Heart left ventricle (tissue), 16 donors: ENCODE measurements around the gene USP34. TPM values are rescaled to one million over a fixed set of nuclear protein-coding genes. Genes with fewer than 3 reads are reported as not detected.

ENCODE experiments used
- ATAC-seq, 4 donors: fragments of 200-7000 bp; cut with Tn5 transposase; one replicate each; pipeline ENCODE4 v1.9.1; 2020 to 2022; ENCODE audit warnings: moderate library complexity in 4 of 4, mild to moderate bottlenecking in 3 of 4, moderate number of reproducible peaks in 1 of 4
- DNase-seq, 5 donors: peaks; one replicate each; pipeline ENCODE4 v3.0.0-alpha.2; 2020
- H3K27ac ChIP-seq, 12 donors: fragments of 200-600 bp; sonication (generic) in 4 of 12; one replicate each; pipeline versions ENCODE4 v1.5.0 to v1.8.0; 2016 to 2022; ENCODE audit warnings: mild to moderate bottlenecking in 2 of 12
- H3K27me3 ChIP-seq, 9 donors: fragments of 200-600 bp; sonication (generic) in 2 of 9; one replicate each; pipeline versions ENCODE4 v1.5.1 to v1.8.0; 2016 to 2022; ENCODE audit warnings: mild to moderate bottlenecking in 3 of 9
- H3K36me3 ChIP-seq, 9 donors: fragments of 200-600 bp; sonication (generic) in 2 of 9; one replicate each; pipeline versions ENCODE4 v1.5.0 to v1.8.0; 2018 to 2022; ENCODE audit warnings: mild to moderate bottlenecking in 2 of 9
- H3K4me1 ChIP-seq, 12 donors: fragments of 200-600 bp; sonication (generic) in 4 of 12; one replicate each; pipeline versions ENCODE4 v1.5.0 to v1.8.0; 2016 to 2022; ENCODE audit warnings: mild to moderate bottlenecking in 3 of 12
- H3K4me3 ChIP-seq, 12 donors: fragments of 200-600 bp; sonication (generic) in 4 of 12; one replicate each; pipeline versions ENCODE4 v1.5.0 to v1.8.0; 2017 to 2022; ENCODE audit warnings: mild to moderate bottlenecking in 9 of 12, moderate library complexity in 4 of 12
- H3K9me3 ChIP-seq, 12 donors: fragments of 200-600 bp; sonication (generic) in 4 of 12; one replicate each; pipeline versions ENCODE4 v1.5.0 to v1.8.0; 2016 to 2022; ENCODE audit warnings: mild to moderate bottlenecking in 1 of 12
- POLR2A ChIP-seq, 2 donors: fragments of 450-650 bp; IDR thresholded peaks; one replicate each; pipeline ENCODE4 v1.6.1; 2017; ENCODE audit warnings: antibody characterized with exemption in 2 of 2, mild to moderate bottlenecking in 2 of 2, moderate library complexity in 2 of 2
- WGBS, 4 donors: extraction: QIAGEN DNeasy Blood & Tissue Kit in 2 of 4; methylation state at CpG; one replicate each; pipeline versions ENCODE4 v1.1.5 to v1.1.7; 2013 to 2018; 5-methylcytosine and 5-hydroxymethylcytosine counted together
- intact Hi-C, 10 donors: fragments of 100-400 bp; cut with DNase I; formaldehyde crosslinking; loops; one replicate each; pipeline versions ENCODE4 v1.11.1 to v1.14.2; 2022
- long read RNA-seq, 3 donors: library from polyadenylated mRNA; unstranded; transcript quantifications; one replicate each; pipeline ENCODE4 v2.0.0, GENCODE V29; 2020 to 2021
- polyA plus RNA-seq, 2 donors: library from polyadenylated mRNA; stranded (reverse); fragments of 200-250 nt; gene quantifications; one replicate each; pipeline ENCODE4 v1.2.3, GENCODE V29; 2013
- total RNA-seq, 9 donors: library from RNA; depleted of rRNA in 2 of 9; stranded (reverse); fragments of >200 nt in 2 of 9; fragmentation: NEBNext Ultra II Directional in 3 of 9; extraction: Animal tissue kit (Norgen Biotek cat#: 25700) in 3 of 9; gene quantifications; one replicate each; pipeline versions ENCODE4 v1.1.0 to v1.2.4, GENCODE V29; 2016 to 2023
- TF ChIP-seq, protein P1 (sequence below), 12 donors: fragments of 200-600 bp; sonication (generic) in 4 of 12; IDR thresholded peaks; one replicate each; pipeline versions ENCODE4 v1.5.0 to v1.8.0; 2018 to 2022; ENCODE audit warnings: antibody characterized with exemption in 12 of 12, mild to moderate bottlenecking in 5 of 12
- donor health status: ischemic (EF 13 %, LVEDD 7.1; RV severe dilation, severe dysfunction).
- donor health status: healthy with polysubstance abuse.
- donor health status: DM: no; HTN: yes; CAD: no.
- donor health status: DM: no; HTN: no; CAD: no.
- donor health status: ischemic (EF 25% LVEDD 6.9; RV normal size, moderate dysfunction).
- donor health status: ischemic (EF 25% LVEDD 5.7; RV mildly dilated, moderate dysfunction).
- donor health status: healthy.
- donor health status: DM: yes; HTN: yes; CAD: no.
- donor health status: ischemic (EF 35%, LVEDD 5.7; RV mildly dilated, moderate dysfunction).
- donor health status: nonischemic (EF 11% LVEDD 7.7; RV severe dilation, severe dysfunction).
- donor health status: DM: yes; HTN: yes; CAD: no.
- donor health status: PGD.
- donor health status: ischemic (EF 29% LVEDD 5.4; RV normal size, mild dysfunction).
- donor health status: nonischemic (EF 23%, LVEDD 6.1; RV moderate dilation, normal function).

USP34 gene
- 10 to 100 TPM; 48.5 to 82.8 (median 61.9) TPM for total RNA-seq
- polyA plus RNA-seq = 10 to 100 TPM; 33.3 to 46.2 TPM
- long read RNA-seq, donor 1, partial matches to known transcripts = 7 of 7 reads
- long read RNA-seq, donor 1, other reads (novel, unspliced or antisense) = 0 of 7 reads
- long read RNA-seq, donor 2, partial matches to known transcripts = 8 of 10 reads
- long read RNA-seq, donor 2, other reads (novel, unspliced or antisense) = 2 of 10 reads
- long read RNA-seq, donor 3, partial matches to known transcripts = 7 of 9 reads
- long read RNA-seq, donor 3, other reads (novel, unspliced or antisense) = 2 of 9 reads

DNA sequence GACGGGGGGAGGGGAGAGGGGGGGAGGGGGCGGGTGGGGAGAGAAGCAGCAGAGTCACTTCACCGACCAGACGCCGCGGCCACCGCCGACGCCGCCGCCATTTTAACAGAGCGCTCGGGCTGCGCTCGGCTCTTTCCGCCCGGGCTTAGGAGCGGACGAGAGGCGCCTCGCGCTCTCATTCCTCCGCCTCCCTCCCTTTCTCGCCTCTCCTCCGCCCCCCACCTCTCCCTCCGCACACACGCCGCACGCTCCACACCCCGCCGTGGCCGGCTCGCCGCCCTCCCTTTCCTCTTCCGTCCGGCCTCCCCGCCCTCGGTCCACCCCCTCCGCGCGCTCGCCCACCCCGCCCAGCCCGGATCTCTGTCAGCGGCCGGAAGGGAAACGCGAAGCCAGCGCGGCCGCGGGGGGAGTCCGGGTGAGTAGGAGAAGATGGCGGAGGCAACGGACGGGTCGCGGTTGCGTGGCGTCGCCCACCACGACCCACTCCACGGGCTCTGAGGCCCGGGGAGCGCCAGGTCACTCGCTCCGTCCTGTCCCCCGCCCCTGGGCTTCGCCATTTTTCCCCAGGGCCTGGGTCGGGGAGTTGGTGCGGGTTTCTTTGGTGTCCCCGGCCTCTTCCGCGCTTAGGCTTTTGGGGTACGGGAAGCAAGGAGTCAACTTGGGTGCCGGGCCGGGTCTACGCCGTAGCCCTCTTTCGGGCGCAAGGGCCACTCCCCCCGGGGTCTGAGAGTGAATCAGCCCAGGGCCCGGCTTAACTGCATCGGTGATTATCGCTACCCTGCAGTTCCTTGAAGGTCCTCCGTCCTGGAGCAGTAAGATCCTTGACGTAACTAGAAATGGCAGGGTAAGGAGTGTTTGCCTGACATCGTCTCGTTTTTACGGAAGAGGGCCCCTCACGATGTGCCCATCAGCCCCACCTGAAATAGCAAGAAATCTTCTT, at the start of gene USP34:
Gene USP34, minus strand, starts transcription at position 123 of the 940 bp plus-strand sequence. CDS start 395 bp downstream, outside the sequence.
- Histone ChIP-seq H3K4me3 (peak within 1 kb of the TSS; percentile 68 to 99 (median 90)), H3K36me3 (peaks cover 0 to 18% (median 5%) of the 10 kb centered on the region in 9 donors), H3K27me3 (no peaks in the 10 kb centered on the region), H3K4me1 (peaks cover 2 to 41% (median 26%) of the 10 kb centered on the region in 12 donors), H3K9me3 (no peaks in the 10 kb centered on the region), H3K27ac (peak within 1 kb of the TSS; percentile 95 to 100 (median 98))
- TF ChIP-seq, protein P1, sequence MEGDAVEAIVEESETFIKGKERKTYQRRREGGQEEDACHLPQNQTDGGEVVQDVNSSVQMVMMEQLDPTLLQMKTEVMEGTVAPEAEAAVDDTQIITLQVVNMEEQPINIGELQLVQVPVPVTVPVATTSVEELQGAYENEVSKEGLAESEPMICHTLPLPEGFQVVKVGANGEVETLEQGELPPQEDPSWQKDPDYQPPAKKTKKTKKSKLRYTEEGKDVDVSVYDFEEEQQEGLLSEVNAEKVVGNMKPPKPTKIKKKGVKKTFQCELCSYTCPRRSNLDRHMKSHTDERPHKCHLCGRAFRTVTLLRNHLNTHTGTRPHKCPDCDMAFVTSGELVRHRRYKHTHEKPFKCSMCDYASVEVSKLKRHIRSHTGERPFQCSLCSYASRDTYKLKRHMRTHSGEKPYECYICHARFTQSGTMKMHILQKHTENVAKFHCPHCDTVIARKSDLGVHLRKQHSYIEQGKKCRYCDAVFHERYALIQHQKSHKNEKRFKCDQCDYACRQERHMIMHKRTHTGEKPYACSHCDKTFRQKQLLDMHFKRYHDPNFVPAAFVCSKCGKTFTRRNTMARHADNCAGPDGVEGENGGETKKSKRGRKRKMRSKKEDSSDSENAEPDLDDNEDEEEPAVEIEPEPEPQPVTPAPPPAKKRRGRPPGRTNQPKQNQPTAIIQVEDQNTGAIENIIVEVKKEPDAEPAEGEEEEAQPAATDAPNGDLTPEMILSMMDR (IDR thresholded peaks at IDR 0.05) = no peak
- peak in 1 of 2 donors; percentile 85 for TF ChIP-seq POLR2A (IDR thresholded peaks at IDR 0.05)
- DNase-seq (peak; percentile 96 to 97 (median 97)), ATAC-seq (peak; percentile 96 to 98 (median 97))
- intact Hi-C loops = loop anchor here in 6 of 10 donors (1.0 to 10.0 kb wide), 9 partner anchors 49 to 294 kb away; partner anchors contain the start of gene XPO1 (in 1 of the 6)
- WGBS, 4 donors = 0 to 1% (median 1%) methylated on average over 60 to 89 of the region's 91 CpGs

- no peaks in the 10 kb centered on the region for H3K27me3 ChIP-seq
- no peak overlapping the region for H3K4me3 ChIP-seq
- no peak overlapping the region for H3K27ac ChIP-seq
- intact Hi-C loops = no loop called here
- no peaks in the 10 kb centered on the region for H3K9me3 ChIP-seq
- H3K4me1 ChIP-seq = peaks cover 0 to 16% (median 4%) of the 10 kb centered on the region in 12 donors
- DNase-seq (no peak), ATAC-seq (no peak)
- 90 to 94% (median 92%) methylated on average over 3 of the region's 3 CpGs for WGBS, 4 donors
- TF ChIP-seq POLR2A (IDR thresholded peaks at IDR 0.05) = no peak
- TF ChIP-seq, protein P1 (IDR thresholded peaks at IDR 0.05) = no peak
- peaks cover 0 to 98% (median 80%) of the 10 kb centered on the region in 9 donors for H3K36me3 ChIP-seq
Observed at GRCh38 chr2:61520261-61520660, 49.4 kb upstream of the USP34 start.

GRCh38 chr2:61512768-61513398, 42.0 kb upstream of the USP34 start:
- H3K27me3 ChIP-seq = no peaks in the 10 kb centered on the region
- no peak overlapping the region for H3K27ac ChIP-seq
- 84 to 89% (median 87%) methylated on average over 12 of the region's 12 CpGs for WGBS, 4 donors
- no peak for TF ChIP-seq POLR2A (IDR thresholded peaks at IDR 0.05)
- TF ChIP-seq, protein P1 (IDR thresholded peaks at IDR 0.05) = no peak
- no peak overlapping the region for H3K4me3 ChIP-seq
- DNase-seq = no peak
- no peak for ATAC-seq
- no peaks in the 10 kb centered on the region for H3K9me3 ChIP-seq
- H3K36me3 ChIP-seq = peaks cover 0 to 98% (median 94%) of the 10 kb centered on the region in 9 donors
- intact Hi-C loops = loop anchor here in 1 of 10 donors (10.0 kb wide), 1 partner anchor 122 kb away; no protein-coding TSS in a partner anchor
- H3K4me1 ChIP-seq = peaks cover 0 to 5% (median 0%) of the 10 kb centered on the region in 12 donors
